ENCODE data around the gene ADGRB3.
"Not testable (repeated sequence)": the region's sequence is repeated elsewhere in the genome, so short reads cannot be mapped to it uniquely, and the experiment has no call there.

ADGRB3 gene

GRCh38 chr6:69044534-69044933 is 409.5 kb downstream of the ADGRB3 start:
- no peak for DNase-seq (ENCODE audit: low spot score)

GRCh38 chr6:69059413-69059812 is 424.3 kb downstream of the ADGRB3 start:
- no peak for DNase-seq (ENCODE audit: low spot score)

GRCh38 chr6:69061066-69061465 is 426.0 kb downstream of the ADGRB3 start:
- no peak for DNase-seq (ENCODE audit: low spot score)

- no peak for DNase-seq (ENCODE audit: low spot score)
Measured at GRCh38 chr6:69063401-69063800, 428.3 kb downstream of the ADGRB3 start.

- no peak for DNase-seq (ENCODE audit: low spot score)
Measured at GRCh38 chr6:69064226-69064625, 429.1 kb downstream of the ADGRB3 start.

- no peak for DNase-seq (ENCODE audit: low spot score)
Measured at GRCh38 chr6:69069881-69070280, 434.8 kb downstream of the ADGRB3 start.

- DNase-seq (ENCODE audit: low spot score): no peak
Measured at GRCh38 chr6:69072796-69073195, 437.7 kb downstream of the ADGRB3 start.

GRCh38 chr6:69084746-69085335 is 449.8 kb downstream of the ADGRB3 start:
- no peak for DNase-seq (ENCODE audit: low spot score)

- DNase-seq (ENCODE audit: low spot score): no peak
Measured at GRCh38 chr6:69086689-69087088, 451.6 kb downstream of the ADGRB3 start.

GRCh38 chr6:69089539-69089938 is 454.5 kb downstream of the ADGRB3 start:
- no peak for DNase-seq (ENCODE audit: low spot score)

GRCh38 chr6:69090132-69090531 is 455.1 kb downstream of the ADGRB3 start:
- peak; percentile 29 for DNase-seq (ENCODE audit: low spot score)

- DNase-seq (ENCODE audit: low spot score): no peak
Measured at GRCh38 chr6:69096681-69097080, 461.6 kb downstream of the ADGRB3 start.

GRCh38 chr6:69097948-69098347 is 462.9 kb downstream of the ADGRB3 start:
- DNase-seq (ENCODE audit: low spot score): no peak

GRCh38 chr6:69098910-69099309 is 463.8 kb downstream of the ADGRB3 start:
- no peak for DNase-seq (ENCODE audit: low spot score)

- no peak for DNase-seq (ENCODE audit: low spot score)
Measured at GRCh38 chr6:69100772-69101171, 465.7 kb downstream of the ADGRB3 start.

GRCh38 chr6:69102416-69102815 is 467.3 kb downstream of the ADGRB3 start:
- DNase-seq (ENCODE audit: low spot score): no peak

GRCh38 chr6:69105288-69105687 is 470.2 kb downstream of the ADGRB3 start:
- no peak for DNase-seq (ENCODE audit: low spot score)

- no peak for DNase-seq (ENCODE audit: low spot score)
Measured at GRCh38 chr6:69106511-69106910, 471.4 kb downstream of the ADGRB3 start.

GRCh38 chr6:69111301-69111700 is 476.2 kb downstream of the ADGRB3 start:
- no peak for DNase-seq (ENCODE audit: low spot score)

GRCh38 chr6:69116658-69117057 is 481.6 kb downstream of the ADGRB3 start:
- DNase-seq (ENCODE audit: low spot score): no peak

- DNase-seq (ENCODE audit: low spot score): not testable (repeated sequence)
Measured at GRCh38 chr6:69121461-69122406, 486.7 kb downstream of the ADGRB3 start.

GRCh38 chr6:69122407-69122773 is 487.3 kb downstream of the ADGRB3 start:
- DNase-seq (ENCODE audit: low spot score): no peak

- DNase-seq (ENCODE audit: low spot score): no peak
Measured at GRCh38 chr6:69128411-69128810, 493.3 kb downstream of the ADGRB3 start.

- no peak for DNase-seq (ENCODE audit: low spot score)
Measured at GRCh38 chr6:69129046-69129445, 494.0 kb downstream of the ADGRB3 start.
